GM20431 (cell line): ENCODE measurements around the gene OR1L8.
"Not testable (repeated sequence)": the region's sequence is repeated elsewhere in the genome, so short reads cannot be mapped to it uniquely, and the experiment has no call there.

ENCODE experiments used
- in situ Hi-C: fragments of 300-500 bp; cut with MseI, MboI; formaldehyde crosslinking; loops from one replicate; pipeline ENCODE4 v1.15.0; 2020; ENCODE audit warnings: low sequenced_read_pairs; ENCODE audit not compliant: unreplicated experiment

The OR1L8 gene, protein sequence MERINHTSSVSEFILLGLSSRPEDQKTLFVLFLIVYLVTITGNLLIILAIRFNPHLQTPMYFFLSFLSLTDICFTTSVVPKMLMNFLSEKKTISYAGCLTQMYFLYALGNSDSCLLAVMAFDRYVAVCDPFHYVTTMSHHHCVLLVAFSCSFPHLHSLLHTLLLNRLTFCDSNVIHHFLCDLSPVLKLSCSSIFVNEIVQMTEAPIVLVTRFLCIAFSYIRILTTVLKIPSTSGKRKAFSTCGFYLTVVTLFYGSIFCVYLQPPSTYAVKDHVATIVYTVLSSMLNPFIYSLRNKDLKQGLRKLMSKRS

DNA sequence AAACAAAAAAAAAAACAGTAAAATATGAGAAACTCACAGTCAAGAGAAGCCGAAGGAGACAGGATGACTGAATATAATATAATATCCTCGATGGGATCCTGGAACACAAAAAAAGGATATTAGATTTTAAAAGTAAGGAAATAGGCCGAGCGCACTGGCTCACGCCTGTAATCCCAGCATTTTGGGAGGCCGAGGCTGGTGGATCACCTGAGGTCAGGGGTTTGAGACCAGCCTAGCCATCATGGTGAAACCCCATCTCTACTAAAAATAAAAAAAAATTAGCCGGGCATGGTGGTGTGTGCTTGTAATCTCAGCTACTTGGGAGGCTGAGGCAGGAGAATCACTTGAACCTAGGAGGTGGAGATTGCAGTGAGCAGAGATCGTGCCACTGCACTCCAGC lies at the start of gene OR1L8:
TSS of gene OR1L8 (minus strand) at position 101 of the 400 bp plus-strand sequence. CDS start 14,907 bp downstream, outside the sequence.
- in situ Hi-C loops: not testable (repeated sequence)

DNA sequence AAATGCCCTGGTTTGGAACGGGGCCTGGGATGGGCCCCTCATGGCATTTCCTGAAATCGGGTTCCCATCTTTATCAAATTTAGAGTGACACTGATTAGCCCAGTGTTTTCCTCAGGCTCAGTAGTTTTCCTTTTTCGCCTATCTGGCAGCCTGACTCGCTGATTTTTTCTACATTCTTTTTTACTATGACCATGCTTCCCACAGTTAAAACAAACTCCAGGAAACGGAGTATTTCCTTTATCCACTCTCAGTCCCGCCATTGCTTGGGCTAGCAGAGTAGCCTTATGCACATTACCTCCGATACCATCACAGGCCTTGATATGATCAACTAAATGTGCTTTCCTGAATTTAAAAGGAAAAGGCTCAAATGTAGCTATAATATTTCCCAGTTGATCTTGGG lies 36.8 kb upstream of the OR1L8 start:
- in situ Hi-C loops: loop anchor here (10.0 kb wide), 1 partner anchor 65 kb away; no protein-coding TSS in a partner anchor

DNA sequence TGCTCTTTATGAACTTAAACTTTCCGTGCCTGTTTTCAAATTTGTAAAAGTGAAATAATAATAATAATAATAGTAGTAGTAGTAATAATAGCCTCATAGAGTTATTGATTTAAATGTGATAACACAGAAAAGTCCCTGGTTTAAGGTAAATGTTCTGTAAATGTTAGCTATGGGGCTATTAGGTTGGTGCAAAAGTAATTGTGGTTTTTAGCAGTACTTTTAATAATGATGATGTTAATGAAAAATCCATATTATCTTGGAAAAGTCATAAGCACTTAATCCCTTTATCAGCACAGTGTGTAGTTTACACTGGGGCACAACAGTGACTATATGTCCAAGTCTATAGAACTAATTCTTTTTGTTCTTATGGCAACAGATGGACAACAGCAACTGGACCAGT lies 31.2 kb upstream of the OR1L8 start, which contains the start of gene OR1Q1:
TSS of gene OR1Q1 (plus strand) at position 377 of the 400 bp plus-strand sequence. CDS start at position 377, 0 bp downstream.
- in situ Hi-C loops: no loop called here

DNA sequence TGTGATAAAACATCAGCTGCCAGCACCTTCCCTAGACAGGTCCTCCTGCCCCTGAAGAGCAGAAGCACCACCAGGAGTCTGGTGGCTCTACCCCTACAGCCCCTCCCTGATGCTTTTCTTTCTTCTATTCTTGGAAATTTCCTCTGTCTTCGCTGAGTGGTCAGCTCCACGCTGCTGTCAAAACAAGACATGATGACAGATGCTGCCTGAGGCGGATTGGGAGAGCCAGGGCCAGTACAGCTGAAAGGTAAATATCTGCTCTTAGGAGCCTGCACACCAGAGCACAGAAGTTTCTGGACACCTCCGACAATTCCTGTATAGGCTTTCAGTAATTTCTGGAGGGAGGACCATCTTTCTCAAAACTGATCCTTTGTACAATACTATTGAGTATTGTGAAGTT lies 26.6 kb upstream of the OR1L8 start:
- in situ Hi-C loops: no loop called here

- in situ Hi-C loops: no loop called here
These were observed 23.4 kb upstream of the OR1L8 start for GRCh38 chr9:122606587-122606986.

GRCh38 chr9:122605691-122606090 lies 22.5 kb upstream of the OR1L8 start:
- in situ Hi-C loops: no loop called here

- in situ Hi-C loops: no loop called here
These were observed 2.8 kb downstream of the OR1L8 start for GRCh38 chr9:122580360-122580759.

GRCh38 chr9:122579874-122580273 lies 3.3 kb downstream of the OR1L8 start:
- in situ Hi-C loops: no loop called here

- in situ Hi-C loops: no loop called here
These were observed 10.7 kb downstream of the OR1L8 start for GRCh38 chr9:122572456-122572855.

- in situ Hi-C loops: no loop called here
These were observed 15.3 kb downstream of the OR1L8 start for GRCh38 chr9:122567901-122568300.

DNA sequence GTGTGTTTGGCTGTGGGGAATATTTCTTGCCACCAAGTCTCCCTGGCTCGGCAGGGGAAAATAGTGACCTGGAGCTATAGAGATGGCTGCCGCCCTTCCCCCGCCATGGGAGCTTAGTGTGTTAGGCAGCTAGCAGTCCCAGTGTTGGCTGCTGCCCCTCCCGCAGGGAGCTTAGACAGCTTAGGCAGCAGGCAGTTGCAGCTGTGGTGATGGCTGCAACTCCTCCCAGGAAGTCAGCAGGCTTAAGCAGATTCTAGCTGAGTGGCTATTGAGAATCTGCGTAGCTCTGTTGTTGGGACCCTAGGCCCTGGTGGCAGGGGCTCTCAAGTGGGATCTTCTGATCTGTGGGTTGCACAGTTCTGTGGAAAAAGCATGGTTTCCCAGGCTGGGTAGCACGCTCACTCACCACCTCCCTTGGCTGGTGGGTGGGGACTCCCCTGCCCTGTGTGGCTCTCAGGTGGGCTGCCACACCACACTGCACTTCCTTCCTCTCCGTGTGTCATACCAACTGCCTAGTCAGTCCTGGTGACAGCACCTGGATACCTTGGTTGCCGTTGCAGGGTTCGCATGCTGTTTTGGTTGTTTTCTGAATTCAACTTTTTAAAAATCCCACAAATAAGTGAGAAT lies 20.9 kb downstream of the OR1L8 start:
- in situ Hi-C loops: no loop called here

DNA sequence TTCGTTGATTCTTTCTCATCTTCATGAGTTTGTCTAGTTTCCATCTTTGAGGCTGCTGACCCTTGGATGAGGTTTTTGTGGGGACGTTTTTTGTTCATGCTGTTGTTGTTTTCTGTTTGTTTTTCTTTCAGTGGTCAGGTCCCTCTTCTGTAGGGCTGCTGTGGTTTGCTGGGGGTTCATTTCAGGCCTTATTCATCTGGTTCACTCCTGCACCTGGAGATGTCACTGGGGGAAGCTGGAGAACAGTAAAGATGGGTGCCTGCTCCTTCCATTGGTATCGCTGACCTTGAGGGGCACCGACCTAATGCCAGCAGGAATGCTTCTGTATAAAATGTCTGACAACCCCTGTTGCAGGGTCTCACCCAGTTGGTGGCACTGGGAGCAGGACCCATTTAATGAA lies 21.7 kb downstream of the OR1L8 start:
- in situ Hi-C loops: no loop called here

DNA sequence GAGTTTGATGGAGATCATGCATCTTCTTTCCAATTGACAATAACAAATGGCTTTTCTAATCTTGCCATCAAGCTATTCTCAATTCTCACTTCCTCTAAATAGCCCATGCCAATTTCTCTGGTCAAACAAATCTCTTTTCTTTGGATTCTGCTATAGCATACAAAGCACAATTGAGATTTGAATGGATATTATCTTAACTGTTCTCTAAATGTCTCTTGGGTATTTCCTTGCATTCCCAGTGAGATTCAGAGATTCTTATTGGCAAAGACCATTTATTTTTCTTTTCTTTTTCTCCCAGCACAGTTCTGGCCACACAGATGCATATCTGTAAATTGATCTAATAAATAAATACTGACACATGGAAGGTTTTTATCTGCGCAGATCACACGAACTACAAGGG lies 30.4 kb downstream of the OR1L8 start, which contains the start of gene OR1N2:
TSS of gene OR1N2 (plus strand) at position 301 of the 400 bp plus-strand sequence. CDS start 100 bp downstream, outside the sequence.
- in situ Hi-C loops: no loop called here

DNA sequence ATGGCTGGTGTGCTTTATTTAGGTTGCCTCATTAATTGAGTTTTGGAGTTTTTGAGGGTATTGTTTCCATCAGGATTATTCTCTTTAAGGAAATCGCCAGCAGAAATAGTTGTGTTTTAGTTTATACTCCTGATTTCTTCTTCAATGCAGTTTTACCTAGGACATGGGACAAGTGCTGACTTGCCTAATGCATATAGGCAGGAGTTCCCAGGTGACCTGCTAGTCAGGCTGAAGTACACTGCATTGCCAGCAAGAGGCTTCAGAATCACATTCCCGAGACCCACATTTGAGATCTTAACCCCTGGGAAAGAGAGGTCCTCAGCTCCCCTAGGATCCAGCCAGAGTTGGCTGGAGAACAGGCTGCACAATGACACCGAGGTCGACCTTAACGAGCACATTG lies 31.8 kb downstream of the OR1L8 start:
- in situ Hi-C loops: no loop called here

GRCh38 chr9:122546196-122546595 lies 37.0 kb downstream of the OR1L8 start:
- in situ Hi-C loops: no loop called here

GRCh38 chr9:122538757-122539156 lies 44.4 kb downstream of the OR1L8 start:
- in situ Hi-C loops: no loop called here

- in situ Hi-C loops: not testable (repeated sequence)
These were observed 46.1 kb downstream of the OR1L8 start for GRCh38 chr9:122537066-122537465.

DNA sequence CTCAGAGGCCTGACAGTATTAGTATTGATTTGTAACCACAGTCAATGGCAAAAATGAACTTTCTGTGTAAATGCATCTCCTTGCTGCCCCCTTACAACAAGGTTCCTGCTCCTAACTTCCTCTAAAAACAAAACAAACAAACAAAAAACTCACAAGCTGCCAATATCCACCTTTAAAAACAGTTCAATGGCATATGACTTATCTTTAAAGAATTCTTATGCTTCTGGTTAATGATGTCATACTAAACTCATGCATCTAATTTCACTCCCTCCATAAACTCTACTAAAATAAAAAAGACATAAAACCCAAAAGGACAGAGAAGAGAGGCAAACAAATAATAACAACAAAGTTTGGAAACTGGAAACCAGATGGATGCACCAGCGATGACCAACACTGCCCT lies 47.0 kb downstream of the OR1L8 start:
- in situ Hi-C loops: no loop called here

GRCh38 chr9:122531157-122531556 lies 52.0 kb downstream of the OR1L8 start:
- in situ Hi-C loops: not testable (repeated sequence)

GRCh38 chr9:122527193-122527592 lies 56.0 kb downstream of the OR1L8 start, which contains the start of gene OR1N1:
TSS of gene OR1N1 (minus strand) at chr9:122527293. CDS start at chr9:122527293, 0 bp downstream.
- in situ Hi-C loops: no loop called here

DNA sequence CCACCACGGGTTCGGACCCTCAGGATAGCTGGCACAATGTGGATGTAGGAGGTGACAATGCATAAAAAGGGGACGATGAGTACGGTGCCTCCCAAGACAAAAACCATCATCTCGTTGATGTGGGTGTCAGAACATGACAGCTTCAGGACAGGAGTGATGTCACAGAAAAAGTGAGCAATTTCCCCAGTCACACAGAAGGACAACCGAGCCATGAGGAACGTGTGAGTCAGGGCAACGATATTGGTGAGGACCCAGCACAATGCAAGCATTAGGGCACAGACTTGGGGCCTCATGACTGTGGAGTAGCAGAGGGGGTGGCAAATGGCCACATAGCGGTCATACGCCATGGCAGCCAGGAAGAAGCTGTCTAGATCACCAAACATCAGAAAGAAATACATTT lies 56.6 kb downstream of the OR1L8 start:
- in situ Hi-C loops: no loop called here
